Measurements from ENCODE around the gene INVS.
A peak's percentile ranks its signal among the peaks of the same experiment; 100 is the strongest.
"Not testable (repeated sequence)": the region's sequence is repeated elsewhere in the genome, so short reads cannot be mapped to it uniquely, and the experiment has no call there.

The INVS gene, protein sequence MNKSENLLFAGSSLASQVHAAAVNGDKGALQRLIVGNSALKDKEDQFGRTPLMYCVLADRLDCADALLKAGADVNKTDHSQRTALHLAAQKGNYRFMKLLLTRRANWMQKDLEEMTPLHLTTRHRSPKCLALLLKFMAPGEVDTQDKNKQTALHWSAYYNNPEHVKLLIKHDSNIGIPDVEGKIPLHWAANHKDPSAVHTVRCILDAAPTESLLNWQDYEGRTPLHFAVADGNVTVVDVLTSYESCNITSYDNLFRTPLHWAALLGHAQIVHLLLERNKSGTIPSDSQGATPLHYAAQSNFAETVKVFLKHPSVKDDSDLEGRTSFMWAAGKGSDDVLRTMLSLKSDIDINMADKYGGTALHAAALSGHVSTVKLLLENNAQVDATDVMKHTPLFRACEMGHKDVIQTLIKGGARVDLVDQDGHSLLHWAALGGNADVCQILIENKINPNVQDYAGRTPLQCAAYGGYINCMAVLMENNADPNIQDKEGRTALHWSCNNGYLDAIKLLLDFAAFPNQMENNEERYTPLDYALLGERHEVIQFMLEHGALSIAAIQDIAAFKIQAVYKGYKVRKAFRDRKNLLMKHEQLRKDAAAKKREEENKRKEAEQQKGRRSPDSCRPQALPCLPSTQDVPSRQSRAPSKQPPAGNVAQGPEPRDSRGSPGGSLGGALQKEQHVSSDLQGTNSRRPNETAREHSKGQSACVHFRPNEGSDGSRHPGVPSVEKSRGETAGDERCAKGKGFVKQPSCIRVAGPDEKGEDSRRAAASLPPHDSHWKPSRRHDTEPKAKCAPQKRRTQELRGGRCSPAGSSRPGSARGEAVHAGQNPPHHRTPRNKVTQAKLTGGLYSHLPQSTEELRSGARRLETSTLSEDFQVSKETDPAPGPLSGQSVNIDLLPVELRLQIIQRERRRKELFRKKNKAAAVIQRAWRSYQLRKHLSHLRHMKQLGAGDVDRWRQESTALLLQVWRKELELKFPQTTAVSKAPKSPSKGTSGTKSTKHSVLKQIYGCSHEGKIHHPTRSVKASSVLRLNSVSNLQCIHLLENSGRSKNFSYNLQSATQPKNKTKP

DNA sequence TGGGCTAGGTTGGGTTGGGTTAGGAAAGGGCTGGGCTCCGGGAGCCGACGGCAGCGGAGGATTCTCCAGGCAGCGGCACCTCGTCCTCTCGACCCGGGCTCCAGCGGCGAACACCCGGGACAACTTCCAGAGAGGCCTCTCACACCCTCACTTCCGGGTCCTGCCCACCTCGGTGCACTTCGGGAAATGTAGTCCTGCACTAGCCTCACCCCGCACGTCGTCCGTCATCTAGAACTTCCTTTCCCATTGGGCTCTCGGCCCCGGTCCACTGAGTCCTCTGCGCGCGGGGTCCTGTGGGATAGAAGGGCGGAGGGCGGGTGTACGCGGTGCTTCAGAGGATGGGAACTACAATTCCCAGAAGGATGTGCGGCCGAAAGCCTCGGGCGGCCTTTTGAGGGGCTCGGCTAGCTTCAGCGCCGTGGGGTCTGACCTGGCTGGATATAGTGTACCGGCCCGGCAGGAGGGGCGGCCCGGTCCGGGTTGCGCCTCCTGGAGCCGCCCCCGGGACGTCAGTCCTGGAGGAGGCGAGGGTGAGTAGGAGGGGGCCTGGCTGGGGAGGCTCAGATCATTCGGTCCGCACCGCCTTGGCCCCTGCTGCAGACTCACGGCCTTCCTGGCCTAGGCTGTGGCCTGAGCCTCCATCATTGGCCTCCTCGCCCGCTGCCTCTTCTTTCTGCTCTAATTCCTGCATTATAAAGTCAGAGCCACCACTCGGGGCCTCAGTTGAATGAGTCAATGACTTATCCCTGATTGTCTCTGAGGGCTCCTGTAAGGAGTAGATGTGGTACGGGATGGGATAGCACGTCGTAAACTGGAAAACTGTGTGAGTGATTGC, at the start of gene INVS, which contains the start of gene ERP44:
TSS of gene INVS (plus strand) at position 357 of the 835 bp plus-strand sequence. CDS start 5,279 bp downstream, outside the sequence.
TSS of gene ERP44 (minus strand) at position 114 of the 835 bp plus-strand sequence. CDS start 160 bp downstream, outside the sequence.
- peak; percentile 92 for DNase-seq

DNA sequence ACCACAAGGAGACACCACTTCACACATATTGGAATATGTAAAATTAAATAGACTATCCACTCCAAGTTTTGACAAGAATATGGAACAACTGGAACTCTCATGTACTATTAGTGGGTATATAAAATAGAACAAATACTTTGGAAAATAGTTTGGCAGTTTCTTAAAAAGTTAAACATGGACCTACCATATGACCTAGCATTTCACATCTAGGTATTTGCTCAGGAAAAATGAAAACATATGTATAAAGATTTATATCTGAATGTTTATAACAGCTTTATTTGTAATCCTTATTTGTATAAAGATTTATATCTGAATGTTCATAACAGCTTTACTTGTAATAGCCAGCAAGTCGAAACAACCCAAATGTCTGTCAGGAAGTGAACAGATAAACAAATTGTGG, 49.5 kb upstream of the INVS start:
- no peak for DNase-seq

DNA sequence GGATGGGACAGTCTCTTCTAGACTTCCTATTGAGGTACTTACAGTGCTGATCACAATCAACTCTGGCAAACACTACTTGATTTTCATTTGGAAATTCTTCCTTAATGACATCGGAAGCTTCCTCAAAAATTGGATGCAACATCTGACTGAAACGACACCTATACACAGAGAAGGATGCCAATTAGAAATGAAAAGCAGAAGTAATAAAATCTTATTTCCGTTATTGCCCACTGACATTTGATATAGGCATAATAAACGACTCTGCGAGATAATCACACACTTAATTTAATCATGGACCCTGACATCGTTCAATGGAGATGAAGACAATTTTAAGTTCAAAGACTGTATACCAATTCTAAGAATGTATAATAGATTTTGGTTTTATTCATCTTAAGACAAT, 46.7 kb upstream of the INVS start:
- DNase-seq = no peak

DNA sequence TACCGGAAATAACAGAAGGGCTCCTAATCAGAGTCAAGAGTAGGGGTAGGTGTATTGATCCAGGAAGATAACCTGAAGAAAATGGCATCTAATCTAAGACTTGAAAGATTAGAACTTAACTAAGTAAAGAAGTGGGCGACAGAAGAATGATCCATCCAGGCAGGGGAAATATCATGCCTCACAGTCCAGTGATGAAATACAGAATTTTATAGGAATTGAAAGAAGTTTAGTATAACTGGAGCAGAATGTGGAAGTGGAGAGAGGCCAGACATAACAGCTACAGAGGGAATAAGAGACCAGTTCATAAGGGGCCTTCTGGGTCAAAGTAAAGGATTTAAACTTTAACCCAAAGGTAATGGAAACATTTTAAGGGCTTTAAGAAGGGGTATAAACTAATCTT, 42.5 kb upstream of the INVS start:
- no peak for DNase-seq

DNA sequence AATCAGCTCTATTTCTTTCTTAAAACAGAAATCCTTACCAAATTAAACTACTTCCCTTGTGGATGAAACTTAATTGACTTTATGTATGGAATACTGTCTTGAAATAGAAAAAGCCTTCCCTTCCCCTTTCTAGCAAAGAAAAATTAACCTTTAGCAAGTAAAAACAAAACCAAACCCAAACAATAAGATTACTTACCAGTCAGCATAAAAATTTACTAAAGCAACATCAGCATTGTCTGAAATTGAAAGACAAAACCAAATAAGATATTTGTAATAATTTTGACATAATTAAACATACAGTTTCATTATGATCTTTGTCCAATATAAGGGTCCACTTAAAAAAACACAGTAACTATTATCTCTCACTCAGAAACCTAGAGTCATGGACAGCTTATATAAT, 41.4 kb upstream of the INVS start:
- DNase-seq = no peak

DNA sequence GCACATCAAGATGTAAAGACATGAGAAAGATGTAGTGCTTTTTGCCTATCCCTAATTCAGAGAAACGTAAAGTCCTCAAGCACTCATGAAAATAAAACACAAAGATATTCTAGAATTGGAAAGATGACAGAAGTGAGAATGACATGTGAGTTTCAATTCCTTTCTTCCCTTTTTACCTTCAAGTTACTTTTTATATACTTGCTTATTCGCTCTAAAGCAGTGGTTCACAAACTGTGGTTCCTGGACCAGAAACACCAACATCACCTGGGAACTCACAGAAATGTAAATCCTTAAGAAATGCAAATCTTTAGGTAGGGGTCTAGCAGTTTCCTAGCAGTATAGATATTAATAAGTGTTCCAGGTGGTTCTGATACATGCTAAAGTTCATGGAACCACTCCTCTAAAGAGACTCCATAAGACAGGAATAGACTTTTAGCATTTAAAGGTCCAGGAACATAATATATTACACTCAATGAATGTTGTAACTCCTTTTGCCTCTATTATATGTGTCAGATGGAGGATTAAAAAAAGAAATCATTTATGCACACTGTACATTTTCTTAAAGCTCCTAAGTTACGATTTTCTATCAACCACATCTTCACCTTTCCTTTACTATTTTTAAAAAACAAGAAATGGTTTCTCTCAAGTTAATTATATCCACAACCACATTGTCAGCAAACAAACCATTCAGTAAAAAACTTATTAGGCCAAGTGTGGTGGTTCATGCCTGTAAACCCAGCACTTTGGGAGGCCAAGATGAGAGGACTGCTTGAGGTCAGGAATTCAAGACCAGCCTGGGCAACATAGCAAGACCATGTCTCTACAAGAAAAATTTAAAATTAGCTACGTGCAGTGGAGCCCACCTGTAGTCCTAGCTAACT, 40.1 kb upstream of the INVS start:
- no peak for DNase-seq

DNA sequence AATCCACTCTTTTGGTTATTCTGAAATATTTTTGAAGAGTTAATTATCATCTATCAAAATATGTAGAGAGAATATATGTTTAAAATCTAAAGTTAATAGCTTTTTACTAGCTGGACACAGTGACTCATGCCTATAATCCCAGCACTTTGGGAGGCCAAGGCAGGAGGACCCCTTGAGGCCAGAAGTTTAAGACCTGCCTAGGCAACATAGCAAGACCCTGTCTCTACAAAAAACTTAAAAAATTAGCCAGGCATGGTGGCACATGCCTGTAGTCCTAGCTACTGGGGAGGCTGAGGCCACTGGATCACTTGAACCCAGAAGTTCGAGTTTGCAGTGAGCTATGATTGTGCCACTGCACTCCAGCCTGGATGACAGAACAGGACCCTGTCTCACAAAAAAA, 36.4 kb upstream of the INVS start:
- not testable (repeated sequence) for DNase-seq

DNA sequence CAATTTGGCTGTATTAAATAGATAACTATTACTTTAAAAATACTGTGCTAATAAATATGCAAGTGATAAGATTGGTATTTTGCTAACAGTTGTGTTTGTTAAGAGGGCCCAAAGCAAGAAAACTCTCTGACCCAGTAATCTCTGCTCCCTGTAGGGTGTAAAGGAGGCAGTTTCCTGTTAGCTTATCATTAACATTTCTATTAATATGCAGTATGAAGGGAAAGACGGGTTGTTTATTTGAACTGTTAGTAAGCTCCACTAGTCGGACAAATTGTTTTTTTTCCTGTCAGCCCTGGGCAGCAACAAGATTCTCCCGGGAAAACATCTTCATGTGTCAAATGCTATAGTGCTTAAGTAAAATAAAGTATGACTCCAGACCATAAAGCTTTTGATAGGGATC, 35.9 kb upstream of the INVS start:
- DNase-seq = no peak

DNA sequence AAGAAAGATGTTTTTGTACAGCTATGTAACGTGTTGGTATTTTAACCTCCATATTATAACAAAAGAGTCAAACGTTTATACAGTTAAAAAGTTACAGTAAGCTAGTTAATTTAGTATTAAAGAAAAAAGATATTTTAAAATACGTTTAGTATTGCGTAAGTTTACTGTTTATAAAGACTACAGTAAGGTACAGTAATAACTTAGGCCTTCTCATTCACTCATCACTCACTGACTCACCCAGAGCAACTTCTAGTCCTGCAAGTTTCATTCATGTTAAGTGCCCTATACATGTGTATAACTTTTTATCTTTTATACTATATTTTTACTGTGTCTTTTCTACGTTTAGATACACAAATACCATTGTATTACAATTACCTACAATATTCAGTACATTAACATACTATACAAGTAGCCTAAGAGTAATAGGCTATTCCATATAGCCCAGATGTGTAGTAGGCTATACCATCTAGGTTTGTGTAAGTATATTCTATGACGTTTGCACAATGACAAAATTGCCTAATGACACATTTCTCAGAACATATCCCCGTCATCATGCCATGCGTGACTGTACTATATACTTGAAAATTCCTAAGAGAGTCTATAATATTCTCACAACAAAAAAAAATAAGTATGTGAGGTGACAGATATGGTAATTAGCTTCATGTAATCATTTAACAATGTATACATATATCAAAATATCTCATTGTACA, 34.0 kb upstream of the INVS start:
- no peak for DNase-seq

DNA sequence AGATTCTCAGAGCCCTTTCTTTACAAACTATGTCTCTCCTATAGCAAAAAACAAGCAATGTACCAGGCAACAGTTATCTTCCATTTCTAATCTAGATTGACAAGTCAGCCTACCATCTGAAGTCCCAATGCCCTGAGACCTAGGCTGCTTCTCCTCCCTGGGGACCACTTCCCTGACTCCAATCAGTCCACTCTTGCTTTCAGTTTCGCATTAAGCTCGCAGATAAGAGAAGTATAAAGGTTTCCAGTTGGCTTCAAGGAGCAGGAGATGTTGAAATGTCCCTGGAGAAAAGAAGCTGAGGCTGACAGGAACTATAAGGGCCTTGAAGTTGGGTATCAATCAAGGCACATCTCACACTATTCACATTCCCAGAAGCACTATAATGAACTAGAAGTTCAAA, 32.5 kb upstream of the INVS start:
- DNase-seq = no peak

DNA sequence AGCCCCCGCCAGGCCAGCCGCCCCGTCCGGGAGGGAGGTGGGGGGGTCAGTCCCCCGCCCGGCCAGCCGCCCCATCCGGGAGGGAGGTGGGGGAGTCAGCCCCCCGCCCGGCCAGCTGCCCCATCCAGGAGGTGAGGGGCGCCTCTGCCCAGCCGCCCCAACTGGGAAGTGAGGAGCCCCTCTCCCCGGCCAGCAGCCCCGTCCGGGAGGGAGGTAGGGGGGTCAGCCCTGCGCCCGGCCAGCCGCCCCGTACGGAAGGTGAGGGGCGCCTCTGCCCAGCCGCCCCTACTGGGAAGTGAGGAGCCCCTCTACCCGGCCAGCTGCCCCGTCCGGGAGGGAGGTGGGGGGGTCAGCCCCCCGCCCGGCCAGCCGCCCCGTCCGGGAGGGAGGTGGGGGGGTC, 31.1 kb upstream of the INVS start:
- DNase-seq = not testable (repeated sequence)

DNA sequence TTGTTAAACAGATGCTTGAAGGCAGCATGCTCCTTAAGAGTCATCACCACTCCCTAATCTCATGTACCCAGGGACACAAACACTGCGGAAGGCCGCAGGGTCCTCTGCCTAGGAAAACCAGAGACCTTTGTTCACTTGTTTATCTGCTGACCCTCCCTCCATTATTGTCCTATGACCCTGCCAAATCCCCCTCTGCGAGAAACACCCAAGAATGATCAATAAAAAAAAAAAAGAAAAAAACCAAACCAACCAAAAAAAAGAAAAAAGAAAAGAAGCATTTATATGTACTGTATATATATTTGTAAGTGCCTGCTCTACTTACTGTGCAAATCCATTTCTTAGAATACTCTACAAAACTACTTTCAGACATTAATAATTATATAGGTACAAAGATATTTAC, 30.0 kb upstream of the INVS start:
- not testable (repeated sequence) for DNase-seq

DNA sequence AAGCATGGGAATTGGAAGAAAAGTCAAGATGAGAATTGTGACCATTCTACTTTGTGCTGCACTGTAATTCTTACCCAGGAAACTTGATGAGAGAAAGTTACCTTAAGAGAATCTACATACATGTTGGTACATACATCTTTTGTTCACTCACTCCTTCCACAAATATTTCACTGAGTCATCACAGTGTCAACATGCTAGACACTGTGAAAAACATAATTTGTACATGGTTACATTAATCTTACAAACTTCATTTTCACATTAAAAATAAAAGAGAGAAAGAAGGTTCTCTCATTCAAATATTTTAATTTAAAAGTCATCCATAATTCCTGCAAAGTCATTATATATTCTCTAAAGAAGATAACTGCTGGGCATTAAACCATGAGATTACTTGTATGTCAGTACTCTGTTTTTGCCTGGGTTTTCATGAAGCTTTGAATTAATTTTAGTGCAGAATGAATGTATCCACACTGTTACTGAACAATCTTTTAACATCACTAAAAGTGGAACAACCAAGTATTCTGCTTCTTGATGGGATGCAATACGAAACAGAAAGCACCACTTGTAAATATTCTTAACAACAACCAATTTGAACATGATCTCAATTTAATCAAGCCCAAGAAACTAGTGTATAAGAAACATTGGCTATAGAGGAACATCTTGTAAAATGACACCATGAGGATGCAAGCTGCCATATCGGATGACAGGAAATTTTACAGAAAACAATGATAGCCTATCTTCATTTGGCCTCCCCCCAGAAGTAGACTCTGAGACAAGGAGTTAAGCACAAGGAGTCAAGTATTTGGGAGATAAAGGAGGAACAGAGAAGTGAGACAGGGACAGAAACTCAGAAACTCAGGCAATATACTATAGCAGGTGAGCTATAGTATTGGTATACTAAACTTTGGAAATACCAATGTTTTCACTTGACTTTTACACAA, 28.7 kb upstream of the INVS start:
- DNase-seq = no peak

DNA sequence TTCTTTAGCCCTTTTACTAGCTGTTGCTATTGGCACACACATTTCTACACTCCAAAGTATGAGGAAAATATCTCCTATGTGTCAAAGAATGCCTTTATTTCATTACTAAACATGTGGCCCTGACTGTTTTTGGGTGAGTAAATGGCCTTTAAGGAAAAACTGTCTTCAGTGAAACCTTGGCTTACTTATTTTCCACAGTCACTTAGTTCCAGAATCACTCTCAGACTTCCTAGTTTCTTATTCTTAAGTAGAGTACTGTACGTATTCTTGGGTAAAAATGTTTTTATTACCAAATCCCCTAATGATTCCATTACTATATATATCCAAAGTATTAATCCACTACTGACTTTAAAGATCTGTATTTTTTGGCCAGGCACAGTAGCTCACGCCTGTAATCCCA, 27.8 kb upstream of the INVS start:
- no peak for DNase-seq

DNA sequence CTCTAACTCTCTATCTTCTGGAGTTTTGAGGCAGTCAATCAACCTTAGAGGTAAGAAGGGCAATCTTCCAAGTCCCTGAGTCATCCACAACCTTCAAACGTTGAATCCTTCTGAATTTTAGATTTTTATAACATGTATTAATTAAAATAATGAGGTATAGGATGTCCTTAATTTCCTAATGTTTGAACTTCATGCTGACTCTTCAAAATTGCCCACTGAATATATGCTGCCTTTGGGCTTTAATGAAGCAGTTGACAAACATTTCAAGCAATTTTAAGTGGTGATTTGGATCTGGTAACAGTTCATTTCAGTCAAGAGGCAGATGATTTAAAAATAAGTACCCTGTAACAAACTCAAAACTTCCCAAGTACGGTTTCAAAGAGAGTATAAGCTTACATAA, 26.2 kb upstream of the INVS start:
- DNase-seq = no peak

DNA sequence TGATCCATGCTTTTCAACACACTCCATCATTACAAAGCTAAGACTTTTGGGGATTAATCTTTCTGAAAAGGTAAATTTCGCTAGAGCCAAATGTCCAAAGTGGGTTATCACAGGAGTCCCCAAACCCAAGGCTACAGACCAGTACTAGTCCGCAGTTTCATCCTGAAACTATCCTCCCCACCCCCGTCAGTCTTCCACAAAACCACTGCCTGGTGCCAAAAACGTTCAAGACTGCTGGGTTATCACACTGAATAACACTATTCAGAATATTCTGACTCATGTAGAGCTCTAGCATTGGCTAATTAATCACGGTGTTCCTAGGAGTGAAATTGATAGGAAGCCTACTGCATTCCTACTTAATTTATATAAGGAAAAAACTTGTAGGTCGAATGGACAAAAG, 24.9 kb upstream of the INVS start:
- no peak for DNase-seq

DNA sequence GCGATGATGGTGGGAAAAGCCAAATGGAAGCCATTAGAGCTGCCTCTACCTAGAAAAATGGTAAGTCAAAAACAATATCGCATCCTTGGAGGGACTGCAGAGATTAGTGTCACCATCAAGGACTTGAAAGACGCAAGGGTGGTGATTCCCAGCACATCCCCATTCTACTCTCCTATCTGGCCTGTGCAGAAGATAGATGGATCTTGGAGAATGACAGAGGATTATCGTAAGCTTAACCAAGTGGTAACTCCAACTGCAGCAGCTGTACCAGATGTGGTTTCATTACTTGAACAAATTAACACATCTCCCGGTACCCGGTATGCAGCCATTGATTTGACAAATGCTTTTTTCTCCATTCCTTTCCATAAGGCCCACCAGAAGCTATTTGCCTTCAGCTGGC, 24.1 kb upstream of the INVS start:
- DNase-seq = no peak

DNA sequence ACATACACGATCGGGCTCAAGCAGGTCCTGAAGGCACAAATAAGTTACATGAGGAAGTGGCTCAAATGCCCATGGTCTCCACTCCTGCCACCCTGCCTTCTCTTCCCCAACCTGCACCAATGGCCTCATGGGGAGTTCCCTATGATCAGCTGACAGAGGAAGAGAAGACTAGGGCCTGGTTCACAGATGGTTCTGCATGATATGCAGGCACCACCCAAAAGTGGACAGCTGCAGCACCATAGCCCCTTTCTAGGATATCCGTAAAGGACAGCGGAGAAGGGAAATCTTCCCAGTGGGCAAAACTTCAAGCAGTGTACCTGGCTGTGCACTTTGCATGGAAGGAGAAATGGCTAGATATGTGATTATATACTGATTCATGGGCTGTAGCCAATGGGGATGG, 22.8 kb upstream of the INVS start:
- DNase-seq = not testable (repeated sequence)

DNA sequence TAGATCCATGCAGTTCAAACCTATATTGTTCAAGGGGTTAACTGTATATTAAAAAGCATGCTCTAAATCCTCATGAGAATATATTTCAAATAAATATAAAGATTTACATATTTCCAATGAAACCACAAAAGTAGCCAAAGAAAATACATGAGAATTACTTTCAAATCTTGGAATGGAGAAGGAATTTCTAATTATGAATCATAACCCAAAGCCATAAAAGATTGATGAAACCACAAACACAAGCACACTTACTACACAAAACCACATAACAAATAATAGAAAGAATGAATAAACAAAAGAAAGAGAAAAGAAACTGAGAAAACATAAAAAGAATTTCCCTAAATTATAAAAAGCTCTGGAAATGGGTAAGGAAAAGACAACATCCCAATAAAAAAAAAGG, 16.3 kb upstream of the INVS start:
- no peak for DNase-seq

Measured in stimulated activated CD4-positive, alpha-beta T cell treated with anti-CD3 and anti-CD28 coated beads, Interleukin-12 subunit alpha, Interleukin-12 subunit beta, amount 100 ng/mL, for 4 hours (primary cell).